ENCODE data around the gene DNAH9. TPM values are rescaled to one million over a fixed set of nuclear protein-coding genes. Genes with fewer than 3 reads are reported as not detected.

DNAH9 gene
- total RNA-seq, 1 donor from 2014 or later: 0.08 TPM

DNA sequence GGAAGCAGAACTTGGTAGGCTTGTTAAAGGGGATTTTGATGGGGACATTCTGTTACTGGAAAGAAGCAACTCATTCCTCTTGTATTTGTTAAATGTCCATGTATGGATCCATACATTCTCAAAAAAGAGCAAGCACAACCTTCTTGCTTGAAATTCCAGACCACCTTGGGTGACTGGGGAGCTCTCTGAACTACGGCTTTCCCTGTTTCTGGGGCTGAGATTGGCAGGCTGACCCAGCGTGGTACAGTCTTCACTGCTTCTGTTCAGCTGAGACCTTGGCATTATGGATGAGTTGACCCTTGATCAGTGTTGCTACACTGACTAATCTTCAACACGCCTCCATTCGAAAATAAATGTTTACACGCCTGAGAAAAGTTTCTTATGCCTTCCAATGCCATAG lies 38.5 kb downstream of the DNAH9 start:
- intact Hi-C loops (cut with micrococcal nuclease): no loop called here
- no peak for TF ChIP-seq CTCF (IDR thresholded peaks at IDR 0.05; ENCODE audit: borderline replicate concordance)
- H3K27me3 ChIP-seq (ENCODE audit: low read depth): peaks cover 48% of the 10 kb centered on the region

GRCh38 chr17:11637796-11638195 lies 39.5 kb downstream of the DNAH9 start:
- no peak overlapping the region for H3K4me3 ChIP-seq
- H3K27ac ChIP-seq (replicated peaks): no peak overlapping the region
- TF ChIP-seq CTCF (IDR thresholded peaks at IDR 0.05; ENCODE audit: borderline replicate concordance): no peak
- H3K27me3 ChIP-seq (ENCODE audit: low read depth): peaks cover 42% of the 10 kb centered on the region
- no peaks in the 10 kb centered on the region for H3K4me1 ChIP-seq
- no peak for DNase-seq
- H3K36me3 ChIP-seq: no peaks in the 10 kb centered on the region
- no peaks in the 10 kb centered on the region for H3K9me3 ChIP-seq (replicated peaks)
- intact Hi-C loops (cut with micrococcal nuclease): no loop called here

More for the DNA sequence above, 38.5 kb downstream of the DNAH9 start:
- Histone ChIP-seq H3K9me3 (replicated peaks) (no peaks in the 10 kb centered on the region), H3K4me1 (no peaks in the 10 kb centered on the region), H3K4me3 (no peak overlapping the region), H3K27ac (replicated peaks) (no peak overlapping the region), H3K36me3 (no peaks in the 10 kb centered on the region)
- DNase-seq: no peak

DNA sequence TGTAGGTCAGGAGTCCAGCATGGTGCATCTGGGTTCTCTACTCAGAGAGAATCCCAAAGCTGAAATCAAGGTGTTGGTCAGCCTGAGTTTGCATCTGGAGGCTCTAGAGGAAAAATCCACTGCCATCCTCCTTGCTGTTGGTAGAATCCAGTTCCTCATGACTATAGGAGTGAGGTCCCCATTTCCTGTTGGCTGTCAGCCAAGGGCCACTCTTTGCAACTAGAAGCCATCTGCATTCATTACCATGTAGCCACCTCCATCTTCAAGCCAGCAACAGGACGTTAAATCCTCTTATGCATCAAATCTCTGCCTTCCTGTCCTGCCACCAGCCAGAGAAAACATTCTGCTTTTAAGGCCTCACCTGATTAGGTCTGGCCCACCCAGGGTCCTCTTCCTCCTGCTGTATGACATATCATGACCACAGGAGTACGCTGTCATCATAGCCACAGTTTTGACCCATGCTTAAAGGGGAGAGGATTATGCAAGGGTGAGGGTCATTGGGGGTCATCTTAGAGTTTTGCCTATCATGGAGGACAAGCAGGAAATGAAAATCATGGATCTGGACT lies 40.5 kb downstream of the DNAH9 start:
- H3K27ac ChIP-seq (replicated peaks): no peak overlapping the region
- no peak overlapping the region for H3K4me3 ChIP-seq
- H3K36me3 ChIP-seq: no peaks in the 10 kb centered on the region
- no peak for DNase-seq
- intact Hi-C loops (cut with micrococcal nuclease): no loop called here
- TF ChIP-seq CTCF (IDR thresholded peaks at IDR 0.05; ENCODE audit: borderline replicate concordance): no peak
- H3K27me3 ChIP-seq (ENCODE audit: low read depth): peaks cover 33% of the 10 kb centered on the region
- H3K4me1 ChIP-seq: no peaks in the 10 kb centered on the region
- no peaks in the 10 kb centered on the region for H3K9me3 ChIP-seq (replicated peaks)

DNA sequence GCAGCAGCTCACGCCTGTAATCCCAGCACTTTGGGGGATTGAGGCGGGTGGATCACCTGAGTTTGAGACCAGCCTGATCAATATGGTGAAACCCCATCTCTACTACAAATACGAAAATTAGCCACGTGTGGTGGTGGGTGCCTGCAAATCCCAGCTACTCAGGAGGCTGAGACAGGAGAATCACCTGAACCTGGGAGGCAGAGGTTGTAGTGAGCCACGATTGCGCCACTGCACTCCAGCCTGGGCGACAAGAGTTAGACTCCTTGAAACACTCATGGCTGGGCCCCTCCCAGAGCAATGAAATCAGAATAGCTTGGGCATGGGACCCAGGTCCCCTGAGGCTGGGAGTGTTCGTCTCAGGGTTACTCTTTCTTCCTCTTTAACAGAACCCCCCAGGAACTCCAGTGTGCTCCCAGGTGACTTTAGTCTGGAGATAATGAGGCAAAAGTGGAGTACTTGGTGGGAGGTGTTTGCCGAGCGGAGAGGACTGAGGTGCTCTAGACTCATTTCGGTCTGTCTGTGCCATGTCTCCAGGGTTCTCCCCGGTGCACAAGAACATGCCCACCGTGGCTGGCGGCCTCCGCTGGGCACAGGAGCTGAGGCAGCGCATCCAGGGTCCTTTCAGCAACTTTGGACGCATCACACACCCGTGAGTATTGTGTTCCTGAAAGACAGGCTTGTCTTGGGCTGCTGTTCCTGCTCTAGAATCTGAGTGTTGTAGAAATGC lies 41.6 kb downstream of the DNAH9 start:
- intact Hi-C loops (cut with micrococcal nuclease): loop anchor here (10.0 kb wide), 1 partner anchor 765 kb away; no protein-coding TSS in a partner anchor
- no peak overlapping the region for H3K4me3 ChIP-seq
- H3K36me3 ChIP-seq: no peaks in the 10 kb centered on the region
- H3K27ac ChIP-seq (replicated peaks): no peak overlapping the region
- H3K4me1 ChIP-seq: peaks cover 5% of the 10 kb centered on the region
- H3K9me3 ChIP-seq (replicated peaks): no peaks in the 10 kb centered on the region
- H3K27me3 ChIP-seq (ENCODE audit: low read depth): peaks cover 25% of the 10 kb centered on the region
- no peak for TF ChIP-seq CTCF (IDR thresholded peaks at IDR 0.05; ENCODE audit: borderline replicate concordance)
- no peak for DNase-seq

DNA sequence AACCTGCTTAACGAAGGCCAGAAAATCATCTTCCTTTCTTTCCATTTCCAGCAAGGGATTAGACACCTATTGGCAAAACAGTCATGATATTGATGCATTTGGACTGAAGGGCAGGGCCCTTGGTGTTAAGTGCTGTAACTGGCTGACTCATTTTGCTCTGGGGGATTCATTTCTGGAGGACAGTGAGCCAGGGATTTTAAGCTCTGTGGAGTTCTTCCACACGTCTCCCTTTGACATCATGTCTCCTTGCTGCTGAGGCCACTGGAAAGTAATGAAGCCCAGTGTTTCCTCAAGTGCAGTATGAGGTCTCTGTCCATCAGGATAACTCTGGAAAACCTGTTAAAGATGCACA lies 42.2 kb downstream of the DNAH9 start:
- intact Hi-C loops (cut with micrococcal nuclease): loop anchor here (10.0 kb wide), 1 partner anchor 766 kb away; no protein-coding TSS in a partner anchor
- no peak for DNase-seq
- no peak overlapping the region for H3K27ac ChIP-seq (replicated peaks)
- peaks cover 5% of the 10 kb centered on the region for H3K4me1 ChIP-seq
- TF ChIP-seq CTCF (IDR thresholded peaks at IDR 0.05; ENCODE audit: borderline replicate concordance): no peak
- H3K4me3 ChIP-seq: no peak overlapping the region
- peaks cover 25% of the 10 kb centered on the region for H3K27me3 ChIP-seq (ENCODE audit: low read depth)
- no peaks in the 10 kb centered on the region for H3K36me3 ChIP-seq
- no peaks in the 10 kb centered on the region for H3K9me3 ChIP-seq (replicated peaks)
